HEK293 (cell line): ENCODE data around the gene RTP5.
A peak's percentile ranks its signal among the peaks of the same experiment; 100 is the strongest.

ENCODE experiments used
- CTCF ChIA-PET: fragments of 350-600 bp; formaldehyde crosslinking; extraction: SDS; loops from one replicate; lab custom pipeline; 2021; ENCODE audit warnings: antibody characterized with exemption; lab: Yijun Ruan, JAX
- POLR2A ChIA-PET: fragments of 300-600 bp; formaldehyde crosslinking; extraction: SDS; loops from one replicate; lab custom pipeline; 2020; ENCODE audit warnings: antibody characterized with exemption, inconsistent platforms; lab: Yijun Ruan, JAX
- H3K27ac ChIP-seq: fragments of 200-500 bp; sonication (Bioruptor generic); 2 replicates; pipeline ENCODE4 v1.5.1; 2014; ENCODE audit warnings: low read depth, low read length, control low read depth, inconsistent platforms; ENCODE audit errors: extremely low read depth
- H3K36me3 ChIP-seq, 2 experiments: fragments of 200-500 bp in 1 of 2; sonication (Bioruptor generic) in 1 of 2; 1 replicate in 1 of 2; 2 replicates in 1 of 2; pipeline ENCODE4 v1.5.1; 2014 to 2017; ENCODE audit warnings: inconsistent platforms in 2 of 2, low read length in 2 of 2; ENCODE audit not compliant: control insufficient read depth in 2 of 2, insufficient read depth in 1 of 2
- H3K4me1 ChIP-seq: fragments of 200-500 bp; sonication (Bioruptor generic); 2 replicates; pipeline ENCODE4 v1.5.1; 2014; ENCODE audit warnings: mild to moderate bottlenecking, low read length, inconsistent platforms; ENCODE audit not compliant: control insufficient read depth, insufficient read depth
- H3K4me3 ChIP-seq: 2 replicates; pipeline ENCODE4 v1.5.1; 2011; ENCODE audit warnings: low read depth, mild to moderate bottlenecking, control low read depth, low read length, moderate library complexity
- H3K9me3 ChIP-seq: fragments of 200-500 bp; sonication (Bioruptor generic); 2 replicates; pipeline ENCODE4 v1.5.1; 2014; ENCODE audit warnings: low read depth, low read length, inconsistent platforms; ENCODE audit not compliant: control insufficient read depth, insufficient read depth
- IKZF3 ChIP-seq: fragments of 450-650 bp; IDR thresholded peaks from 2 replicates; pipeline ENCODE4 v1.5.0; 2018; ENCODE audit warnings: missing biosample characterization, mild to moderate bottlenecking, missing genetic modification characterization, moderate library complexity
- INSM2 ChIP-seq: fragments of 450-650 bp; formaldehyde crosslinking; IDR thresholded peaks from 2 replicates; pipeline ENCODE4 v1.5.1; 2016; ENCODE audit warnings: missing biosample characterization, missing genetic modification characterization
- OVOL3 ChIP-seq: fragments of 450-650 bp; formaldehyde crosslinking; IDR thresholded peaks from 2 replicates; pipeline ENCODE4 v1.5.1; 2016; ENCODE audit warnings: missing biosample characterization, missing genetic modification characterization
- PBX3 ChIP-seq: sonication (generic); formaldehyde crosslinking; IDR thresholded peaks from 2 replicates; pipeline ENCODE4 v1.8.1; 2022; ENCODE audit warnings: mild to moderate bottlenecking, moderate library complexity, missing genetic modification reagents
- PRDM6 ChIP-seq: fragments of 450-650 bp; formaldehyde crosslinking; IDR thresholded peaks from 2 replicates; pipeline ENCODE4 v1.5.1; 2017; ENCODE audit warnings: missing biosample characterization, missing genetic modification characterization
- REPIN1 ChIP-seq: fragments of 450-650 bp; formaldehyde crosslinking; IDR thresholded peaks from 2 replicates; pipeline ENCODE4 v1.5.1; 2017; ENCODE audit warnings: missing biosample characterization, missing genetic modification characterization, low read depth
- SETDB1 ChIP-seq: IDR thresholded peaks from one replicate; pipeline ENCODE4 v1.6.1; 2017; ENCODE audit warnings: mild to moderate bottlenecking, low read length, moderate library complexity, mixed read lengths; ENCODE audit not compliant: insufficient read length
- WT1 ChIP-seq: fragments of 450-650 bp; formaldehyde crosslinking; IDR thresholded peaks from 2 replicates; pipeline ENCODE4 v1.5.1; 2016; ENCODE audit warnings: missing biosample characterization, missing genetic modification characterization
- ZBTB20 ChIP-seq: fragments of 450-650 bp; formaldehyde crosslinking; IDR thresholded peaks from 2 replicates; pipeline ENCODE4 v1.5.1; 2016; ENCODE audit warnings: missing biosample characterization, missing genetic modification characterization
- ZNF114 ChIP-seq: fragments of 450-650 bp; formaldehyde crosslinking; IDR thresholded peaks from 2 replicates; pipeline ENCODE4 v1.5.0; 2017; ENCODE audit warnings: missing biosample characterization, missing genetic modification characterization
- ZNF157 ChIP-seq: fragments of 450-650 bp; formaldehyde crosslinking; IDR thresholded peaks from 2 replicates; pipeline ENCODE4 v1.5.1; 2016; ENCODE audit warnings: missing biosample characterization, missing genetic modification characterization
- ZNF175 ChIP-seq: fragments of 450-650 bp; formaldehyde crosslinking; IDR thresholded peaks from 2 replicates; pipeline ENCODE4 v1.5.1; 2016; ENCODE audit warnings: missing biosample characterization, missing genetic modification characterization
- ZNF211 ChIP-seq: fragments of 450-650 bp; formaldehyde crosslinking; IDR thresholded peaks from 2 replicates; pipeline ENCODE4 v1.5.1; 2016; ENCODE audit warnings: low read depth, missing biosample characterization, missing genetic modification characterization
- ZNF221 ChIP-seq: fragments of 450-650 bp; formaldehyde crosslinking; IDR thresholded peaks from 2 replicates; pipeline ENCODE4 v1.5.1; 2017; ENCODE audit warnings: missing biosample characterization, missing genetic modification characterization, borderline replicate concordance
- ZNF26 ChIP-seq: fragments of 450-650 bp; formaldehyde crosslinking; IDR thresholded peaks from 2 replicates; pipeline ENCODE4 v1.5.1; 2016; ENCODE audit warnings: missing biosample characterization, missing genetic modification characterization
- ZNF292 ChIP-seq: fragments of 450-650 bp; formaldehyde crosslinking; IDR thresholded peaks from 2 replicates; pipeline ENCODE4 v1.5.1; 2016; ENCODE audit warnings: low read depth, missing biosample characterization, missing genetic modification characterization, borderline replicate concordance
- ZNF341 ChIP-seq: fragments of 450-650 bp; formaldehyde crosslinking; IDR thresholded peaks from 2 replicates; pipeline ENCODE4; 2016; ENCODE audit warnings: low read depth, missing biosample characterization, missing genetic modification characterization
- ZNF391 ChIP-seq: fragments of 450-650 bp; formaldehyde crosslinking; IDR thresholded peaks from 2 replicates; pipeline ENCODE4 v1.5.1; 2016; ENCODE audit warnings: low read depth, missing biosample characterization, missing genetic modification characterization, borderline replicate concordance
- ZNF621 ChIP-seq: fragments of 450-650 bp; formaldehyde crosslinking; IDR thresholded peaks from 2 replicates; pipeline ENCODE4 v1.5.1; 2017; ENCODE audit warnings: missing biosample characterization, missing genetic modification characterization
- ZNF658 ChIP-seq: fragments of 450-650 bp; formaldehyde crosslinking; IDR thresholded peaks from 2 replicates; pipeline ENCODE4; 2016; ENCODE audit warnings: missing biosample characterization, missing genetic modification characterization
- ZNF837 ChIP-seq: fragments of 450-650 bp; formaldehyde crosslinking; IDR thresholded peaks from 2 replicates; pipeline ENCODE4 v1.5.1; 2016; ENCODE audit warnings: missing biosample characterization, missing genetic modification characterization
- ZSCAN16 ChIP-seq: fragments of 450-650 bp; formaldehyde crosslinking; IDR thresholded peaks from 2 replicates; pipeline ENCODE4 v1.5.1; 2016; ENCODE audit warnings: missing biosample characterization, missing genetic modification characterization
- TF ChIP-seq, protein P1 (sequence below): fragments of 450-650 bp; IDR thresholded peaks from 2 replicates; pipeline ENCODE4 v1.5.1; 2018; ENCODE audit warnings: missing biosample characterization, mild to moderate bottlenecking, missing genetic modification characterization
- TF ChIP-seq, protein P2 (sequence below): fragments of 450-650 bp; formaldehyde crosslinking; IDR thresholded peaks from 2 replicates; pipeline ENCODE4 v1.5.1; 2017; ENCODE audit warnings: missing biosample characterization, missing genetic modification characterization

Gene RTP5

DNA sequence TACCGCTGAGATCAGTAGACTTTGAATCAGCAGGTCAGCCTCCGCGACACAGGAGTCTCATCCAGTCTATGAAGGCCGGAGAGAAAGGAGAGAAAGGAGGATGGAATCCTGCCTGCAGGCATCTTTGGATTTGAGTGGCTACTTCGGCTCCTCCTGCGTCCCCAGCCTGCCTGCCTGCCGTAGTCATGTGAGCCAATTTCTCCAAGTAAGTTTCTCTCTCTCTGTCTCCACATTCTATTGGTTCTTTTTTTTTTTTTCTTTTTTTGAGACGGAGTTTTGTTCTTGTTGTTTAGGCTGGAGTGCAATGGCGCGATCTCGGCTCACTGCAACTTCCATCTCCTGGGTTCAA is 27.5 kb upstream of the RTP5 start:
- ChIA-PET POLR2A (interaction anchor here (1.2 kb wide), 1 partner anchor 155 kb away, joined by 4 read pairs; the partner anchor contains the start of gene DTYMK), CTCF (no interaction called here)

GRCh38 chr2:241842620-241843211 is 26.8 kb upstream of the RTP5 start:
- Histone ChIP-seq H3K4me3 (no peak overlapping the region), H3K9me3 (no peaks in the 10 kb centered on the region), H3K36me3 (no peaks in the 10 kb centered on the region), H3K27ac (no peak overlapping the region), H3K4me1 (no peaks in the 10 kb centered on the region)
- ChIA-PET CTCF (no interaction called here), POLR2A (no interaction called here)
- TF ChIP-seq ZNF26 (tag by site-specific recombination) (no peak), ZBTB20 (tag by site-specific recombination) (no peak), SETDB1 (no peak), WT1 (tag by site-specific recombination) (no peak), ZNF621 (tag by site-specific recombination) (no peak)
- TF ChIP-seq, protein P1, sequence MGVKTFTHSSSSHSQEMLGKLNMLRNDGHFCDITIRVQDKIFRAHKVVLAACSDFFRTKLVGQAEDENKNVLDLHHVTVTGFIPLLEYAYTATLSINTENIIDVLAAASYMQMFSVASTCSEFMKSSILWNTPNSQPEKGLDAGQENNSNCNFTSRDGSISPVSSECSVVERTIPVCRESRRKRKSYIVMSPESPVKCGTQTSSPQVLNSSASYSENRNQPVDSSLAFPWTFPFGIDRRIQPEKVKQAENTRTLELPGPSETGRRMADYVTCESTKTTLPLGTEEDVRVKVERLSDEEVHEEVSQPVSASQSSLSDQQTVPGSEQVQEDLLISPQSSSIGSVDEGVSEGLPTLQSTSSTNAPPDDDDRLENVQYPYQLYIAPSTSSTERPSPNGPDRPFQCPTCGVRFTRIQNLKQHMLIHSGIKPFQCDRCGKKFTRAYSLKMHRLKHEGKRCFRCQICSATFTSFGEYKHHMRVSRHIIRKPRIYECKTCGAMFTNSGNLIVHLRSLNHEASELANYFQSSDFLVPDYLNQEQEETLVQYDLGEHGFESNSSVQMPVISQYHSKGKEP = no peak
- TF ChIP-seq, protein P2, sequence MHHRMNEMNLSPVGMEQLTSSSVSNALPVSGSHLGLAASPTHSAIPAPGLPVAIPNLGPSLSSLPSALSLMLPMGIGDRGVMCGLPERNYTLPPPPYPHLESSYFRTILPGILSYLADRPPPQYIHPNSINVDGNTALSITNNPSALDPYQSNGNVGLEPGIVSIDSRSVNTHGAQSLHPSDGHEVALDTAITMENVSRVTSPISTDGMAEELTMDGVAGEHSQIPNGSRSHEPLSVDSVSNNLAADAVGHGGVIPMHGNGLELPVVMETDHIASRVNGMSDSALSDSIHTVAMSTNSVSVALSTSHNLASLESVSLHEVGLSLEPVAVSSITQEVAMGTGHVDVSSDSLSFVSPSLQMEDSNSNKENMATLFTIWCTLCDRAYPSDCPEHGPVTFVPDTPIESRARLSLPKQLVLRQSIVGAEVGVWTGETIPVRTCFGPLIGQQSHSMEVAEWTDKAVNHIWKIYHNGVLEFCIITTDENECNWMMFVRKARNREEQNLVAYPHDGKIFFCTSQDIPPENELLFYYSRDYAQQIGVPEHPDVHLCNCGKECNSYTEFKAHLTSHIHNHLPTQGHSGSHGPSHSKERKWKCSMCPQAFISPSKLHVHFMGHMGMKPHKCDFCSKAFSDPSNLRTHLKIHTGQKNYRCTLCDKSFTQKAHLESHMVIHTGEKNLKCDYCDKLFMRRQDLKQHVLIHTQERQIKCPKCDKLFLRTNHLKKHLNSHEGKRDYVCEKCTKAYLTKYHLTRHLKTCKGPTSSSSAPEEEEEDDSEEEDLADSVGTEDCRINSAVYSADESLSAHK = peak; percentile 79

More for the DNA sequence above, 27.5 kb upstream of the RTP5 start:
- no peaks in the 10 kb centered on the region for H3K9me3 ChIP-seq
- no peak for TF ChIP-seq ZNF175 (tag by site-specific recombination)
- TF ChIP-seq ZNF221 (tag by site-specific recombination) = no peak
- TF ChIP-seq ZNF157 (tag by site-specific recombination) = no peak
- TF ChIP-seq OVOL3 (tag by site-specific recombination) = no peak
- TF ChIP-seq ZSCAN16 = no peak
- TF ChIP-seq INSM2 (tag by site-specific recombination) = no peak
- TF ChIP-seq ZNF837 (tag by site-specific recombination) = no peak
- TF ChIP-seq ZNF341 (tag by site-specific recombination) = no peak
- no peak for TF ChIP-seq ZNF391 (tag by site-specific recombination)
- no peak for TF ChIP-seq ZNF292
- no peak for TF ChIP-seq ZNF658
- TF ChIP-seq PRDM6 (tag by site-specific recombination) = no peak
- TF ChIP-seq PBX3 (CRISPR knock-in tag) = no peak
- no peak for TF ChIP-seq ZNF114
- TF ChIP-seq ZNF211 (tag by site-specific recombination) = no peak
- no peak for TF ChIP-seq IKZF3
- TF ChIP-seq REPIN1 (tag by site-specific recombination) = no peak
- no peak overlapping the region for H3K4me3 ChIP-seq
- H3K4me1 ChIP-seq = no peaks in the 10 kb centered on the region
- H3K27ac ChIP-seq = no peak overlapping the region
- H3K36me3 ChIP-seq = no peaks in the 10 kb centered on the region
